OCI-LY7 (cell line): ENCODE data around the gene LZTR1. TPM values are rescaled to one million over a fixed set of nuclear protein-coding genes. Genes with fewer than 3 reads are reported as not detected.

Experiments
- BruUV-seq: library from RNA; stranded (reverse); fragments of 400-500 nt; replicated peaks from 2 replicates; lab custom pipeline; 2021; lab: Mats Ljungman, UMichigan
- CTCF ChIA-PET: fragments of 300-600 bp; sonication (Branson Sonifier 250); formaldehyde crosslinking; loops from one replicate; lab custom pipeline; 2022; ENCODE audit warnings: antibody characterized with exemption; ENCODE audit not compliant: unreplicated experiment; lab: Charles Lee
- POLR2A ChIA-PET: fragments of 300-600 bp; sonication (Branson Sonifier 250); formaldehyde crosslinking; loops from one replicate; lab custom pipeline; 2022; ENCODE audit warnings: antibody characterized with exemption; lab: Charles Lee
- DNase-seq: peaks from one replicate; pipeline ENCODE4 v3.0.0-alpha.2; 2015; ENCODE audit warnings: low spot score
- H2AFZ ChIP-seq: fragments of 200-600 bp; sonication (generic), shearing (Covaris generic); 2 replicates; pipeline ENCODE4 v1.6.1; 2014; ENCODE audit warnings: mild to moderate bottlenecking, antibody characterized with exemption, low read length, moderate library complexity
- H3K27ac ChIP-seq: fragments of 200-600 bp; sonication (generic); 2 replicates; pipeline ENCODE4 v1.5.1; 2014; ENCODE audit warnings: mixed run types, low read depth, mild to moderate bottlenecking, moderate library complexity, low read length, inconsistent platforms; ENCODE audit not compliant: poor library complexity, severe bottlenecking
- H3K36me3 ChIP-seq: fragments of 200-600 bp; sonication (generic); 2 replicates; pipeline ENCODE4 v1.6.1; 2014; ENCODE audit warnings: mild to moderate bottlenecking, antibody characterized with exemption, low read length, moderate library complexity, mixed read lengths; ENCODE audit not compliant: insufficient read depth
- H3K4me1 ChIP-seq: fragments of 200-600 bp; sonication (generic); 2 replicates; pipeline ENCODE4 v1.5.1; 2014; ENCODE audit warnings: mild to moderate bottlenecking, low read length; ENCODE audit not compliant: insufficient read depth, poor library complexity, severe bottlenecking
- H3K4me2 ChIP-seq: fragments of 200-600 bp; sonication (generic); 2 replicates; pipeline ENCODE4 v1.6.1; 2014; ENCODE audit warnings: mild to moderate bottlenecking, low read length
- H3K4me3 ChIP-seq: fragments of 200-600 bp; sonication (generic); 2 replicates; pipeline ENCODE4 v1.5.1; 2014; ENCODE audit warnings: mild to moderate bottlenecking, low read depth, low read length; ENCODE audit not compliant: poor library complexity, severe bottlenecking
- H3K79me2 ChIP-seq: fragments of 200-600 bp; sonication (generic); 2 replicates; pipeline ENCODE4 v1.6.1; 2016; ENCODE audit warnings: low read depth, mild to moderate bottlenecking, low read length, moderate library complexity, mixed read lengths; ENCODE audit not compliant: insufficient read depth
- H3K9me2 ChIP-seq: fragments of 200-600 bp; sonication (generic); 2 replicates; pipeline ENCODE4 v1.6.1; 2016; ENCODE audit warnings: mild to moderate bottlenecking, low read length, mixed read lengths; ENCODE audit not compliant: insufficient read depth
- H3K9me3 ChIP-seq: fragments of 200-600 bp; sonication (generic); 2 replicates; pipeline ENCODE4 v1.6.1; 2014; ENCODE audit warnings: mild to moderate bottlenecking, mixed run types, low read length, mixed read lengths
- H4K20me1 ChIP-seq: fragments of 200-600 bp; sonication (generic); 2 replicates; pipeline ENCODE4 v1.6.1; 2014; ENCODE audit warnings: mild to moderate bottlenecking, antibody characterized with exemption, low read length, moderate library complexity, mixed read lengths; ENCODE audit not compliant: insufficient read depth
- EZH2phosphoT487 ChIP-seq: fragments of 200-600 bp; sonication (generic); IDR thresholded peaks from 2 replicates; pipeline ENCODE4 v1.6.1; 2018; ENCODE audit warnings: low read depth, borderline replicate concordance, mild to moderate bottlenecking, mixed run types, antibody characterized with exemption, low read length, moderate library complexity, mixed read lengths
- intact Hi-C: fragments of 100-400 bp; cut with micrococcal nuclease; formaldehyde crosslinking; loops from one replicate; pipeline ENCODE4 v1.10.0; 2022; ENCODE audit not compliant: unreplicated experiment
- total RNA-seq, 2 experiments: library from RNA; depleted of rRNA in 1 of 2; stranded (reverse); fragments of >200 nt in 1 of 2; shearing (Covaris generic) in 1 of 2; gene quantifications; 2 replicates each; pipeline ENCODE4 v1.2.3, GENCODE V29; 2014 to 2022
- TF ChIP-seq, protein P1 (sequence below): fragments of 200-600 bp; sonication (generic); conservative IDR thresholded peaks from 2 replicates; pipeline ENCODE4 v1.5.1; 2014; ENCODE audit warnings: mild to moderate bottlenecking, antibody characterized with exemption, low read length, moderate library complexity, mixed read lengths

LZTR1 gene
- total RNA-seq, 2 experiments from 2014 or later, result 46.8 to 61.8 TPM

DNA sequence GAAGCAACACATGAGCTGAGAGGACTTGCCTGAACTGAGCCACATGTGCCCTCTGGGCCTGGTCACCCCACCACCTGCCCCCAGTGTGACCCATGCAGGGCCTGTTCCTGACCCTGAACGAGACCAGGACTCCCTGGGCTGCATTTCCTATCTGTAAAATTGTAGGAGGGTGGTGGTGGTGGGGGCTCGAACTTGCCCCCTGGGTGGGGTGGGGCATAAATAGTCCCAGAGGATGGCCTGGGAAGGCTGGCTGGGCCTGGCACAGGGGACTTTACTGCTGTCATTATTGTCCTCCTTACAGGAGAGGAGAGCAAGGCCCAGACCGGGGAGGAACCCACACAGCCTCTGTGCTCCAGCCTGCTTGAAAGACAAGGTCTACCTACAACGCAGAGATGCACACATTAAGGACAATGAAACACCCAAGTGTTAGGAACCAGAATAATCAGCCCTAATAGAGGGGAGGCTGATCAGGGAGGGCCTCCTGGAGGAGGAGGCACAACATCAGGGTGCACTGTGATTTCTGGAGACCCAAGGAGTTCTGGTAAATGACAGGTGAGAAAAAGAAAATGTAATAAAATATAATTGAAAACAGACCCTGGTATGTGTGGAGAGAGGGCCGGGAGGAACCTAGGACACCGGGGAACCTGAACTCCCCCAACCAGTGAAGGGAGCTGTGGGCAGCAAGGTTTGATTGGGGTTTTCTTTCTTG lies 17.9 kb upstream of the LZTR1 start:
- H3K4me2 ChIP-seq, result no peak overlapping the region
- H3K79me2 ChIP-seq, result no peaks in the 10 kb centered on the region
- peaks cover 7% of the 10 kb centered on the region for H3K4me1 ChIP-seq
- H3K27ac ChIP-seq, result no peak overlapping the region
- no peaks in the 10 kb centered on the region for H3K9me3 ChIP-seq
- TF ChIP-seq, protein P1, sequence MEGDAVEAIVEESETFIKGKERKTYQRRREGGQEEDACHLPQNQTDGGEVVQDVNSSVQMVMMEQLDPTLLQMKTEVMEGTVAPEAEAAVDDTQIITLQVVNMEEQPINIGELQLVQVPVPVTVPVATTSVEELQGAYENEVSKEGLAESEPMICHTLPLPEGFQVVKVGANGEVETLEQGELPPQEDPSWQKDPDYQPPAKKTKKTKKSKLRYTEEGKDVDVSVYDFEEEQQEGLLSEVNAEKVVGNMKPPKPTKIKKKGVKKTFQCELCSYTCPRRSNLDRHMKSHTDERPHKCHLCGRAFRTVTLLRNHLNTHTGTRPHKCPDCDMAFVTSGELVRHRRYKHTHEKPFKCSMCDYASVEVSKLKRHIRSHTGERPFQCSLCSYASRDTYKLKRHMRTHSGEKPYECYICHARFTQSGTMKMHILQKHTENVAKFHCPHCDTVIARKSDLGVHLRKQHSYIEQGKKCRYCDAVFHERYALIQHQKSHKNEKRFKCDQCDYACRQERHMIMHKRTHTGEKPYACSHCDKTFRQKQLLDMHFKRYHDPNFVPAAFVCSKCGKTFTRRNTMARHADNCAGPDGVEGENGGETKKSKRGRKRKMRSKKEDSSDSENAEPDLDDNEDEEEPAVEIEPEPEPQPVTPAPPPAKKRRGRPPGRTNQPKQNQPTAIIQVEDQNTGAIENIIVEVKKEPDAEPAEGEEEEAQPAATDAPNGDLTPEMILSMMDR, result no peak
- 0 out of 2 replicates have a peak, but pooled peaks have one; percentile 44 for TF ChIP-seq EZH2phosphoT487
- CTCF ChIA-PET, result no interaction called here
- no peaks in the 10 kb centered on the region for H4K20me1 ChIP-seq
- H3K4me3 ChIP-seq, result no peak overlapping the region
- BruUV-seq, result no TSS peak
- DNase-seq, result no peak
- POLR2A ChIA-PET, result interaction anchor here (0.6 kb wide), 1 partner anchor 221 kb away, joined by 3 read pairs; no protein-coding TSS in a partner anchor
- no peaks in the 10 kb centered on the region for H3K36me3 ChIP-seq
- H3K9me2 ChIP-seq, result no peaks in the 10 kb centered on the region
- intact Hi-C loops, result no loop called here
- H2AFZ ChIP-seq, result no peak overlapping the region

DNA sequence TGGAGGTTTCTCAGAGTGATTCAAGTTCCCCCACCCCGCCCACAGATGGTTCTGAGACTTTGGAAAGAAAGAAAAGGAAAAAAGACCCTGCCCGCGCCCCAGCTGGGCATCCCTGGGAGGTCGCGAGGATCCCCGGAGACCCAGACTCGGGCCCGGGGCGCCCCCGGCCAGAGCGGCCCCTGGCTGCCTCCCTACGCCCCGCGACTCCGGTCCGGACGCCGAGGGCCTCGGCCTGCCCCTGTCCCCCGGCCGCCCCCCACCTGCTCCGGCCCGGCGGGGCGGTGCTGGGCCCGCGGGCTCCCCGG lies 17.3 kb upstream of the LZTR1 start:
- Histone ChIP-seq H3K36me3 (no peaks in the 10 kb centered on the region), H2AFZ (no peak overlapping the region), H3K27ac (no peak overlapping the region), H3K4me3 (no peak overlapping the region), H3K4me2 (no peak overlapping the region), H3K9me2 (no peaks in the 10 kb centered on the region), H3K4me1 (peaks cover 7% of the 10 kb centered on the region), H3K79me2 (no peaks in the 10 kb centered on the region), H4K20me1 (no peaks in the 10 kb centered on the region), H3K9me3 (no peaks in the 10 kb centered on the region)
- no peak for DNase-seq
- ChIA-PET POLR2A (no interaction called here), CTCF (no interaction called here)
- intact Hi-C loops, result no loop called here
- TF ChIP-seq, protein P1, result no peak
- no peak for TF ChIP-seq EZH2phosphoT487
- no TSS peak for BruUV-seq

DNA sequence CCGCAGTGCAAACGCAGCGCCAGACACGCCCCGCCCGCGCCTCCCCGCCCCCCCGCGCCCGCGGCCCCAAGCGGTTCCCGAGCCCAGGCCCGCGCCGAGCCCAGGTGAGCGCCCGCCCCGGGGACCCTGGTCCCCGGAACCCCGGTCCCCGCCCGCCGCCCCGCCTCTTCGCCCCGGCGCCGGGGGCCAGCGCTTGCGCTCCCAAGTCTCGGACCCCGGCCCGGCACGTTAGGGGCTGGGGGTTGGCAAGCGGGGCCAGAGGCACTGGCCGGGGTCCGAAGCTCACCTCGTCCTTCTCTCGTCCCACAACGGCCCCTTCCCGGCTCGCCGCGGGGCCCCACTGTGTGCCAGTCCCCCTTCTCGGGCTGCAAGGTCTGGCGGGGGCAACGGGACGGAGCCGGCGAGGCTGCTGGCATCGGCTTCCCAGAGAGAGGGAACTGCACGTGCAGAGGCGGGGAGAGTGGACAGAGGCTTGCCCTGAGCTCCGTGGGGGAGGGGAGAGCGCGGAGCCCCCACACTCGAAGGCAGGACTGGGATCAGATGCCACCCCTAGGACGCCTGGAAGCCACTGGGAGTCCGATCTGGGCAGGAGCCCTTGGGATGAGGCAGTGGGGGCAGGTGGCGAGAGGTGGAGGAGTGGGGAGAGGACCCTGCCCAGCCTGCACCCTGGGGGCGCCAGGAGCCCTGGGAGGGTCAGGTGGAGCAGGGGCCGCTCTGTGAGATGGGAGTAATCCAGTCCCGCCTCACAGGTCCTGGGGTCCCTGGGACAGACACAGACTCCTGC lies 16.8 kb upstream of the LZTR1 start:
- BruUV-seq, result no TSS peak
- H3K9me3 ChIP-seq, result no peaks in the 10 kb centered on the region
- H3K4me3 ChIP-seq, result no peak overlapping the region
- H3K79me2 ChIP-seq, result no peaks in the 10 kb centered on the region
- intact Hi-C loops, result no loop called here
- H3K4me1 ChIP-seq, result peaks cover 7% of the 10 kb centered on the region
- H3K9me2 ChIP-seq, result no peaks in the 10 kb centered on the region
- TF ChIP-seq EZH2phosphoT487, result no peak
- TF ChIP-seq, protein P1, result no peak
- no peaks in the 10 kb centered on the region for H4K20me1 ChIP-seq
- no peak overlapping the region for H3K4me2 ChIP-seq
- ChIA-PET CTCF (no interaction called here), POLR2A (no interaction called here)
- H3K36me3 ChIP-seq, result no peaks in the 10 kb centered on the region
- H2AFZ ChIP-seq, result no peak overlapping the region
- no peak overlapping the region for H3K27ac ChIP-seq
- no peak for DNase-seq
